Heart left ventricle (tissue), 16 donors: ENCODE data around the gene JAK2. TPM values are rescaled to one million over a fixed set of nuclear protein-coding genes. Genes with fewer than 3 reads are reported as not detected.

Experiments
- ATAC-seq, 4 donors: fragments of 200-7000 bp; cut with Tn5 transposase; one replicate each; pipeline ENCODE4 v1.9.1; 2020 to 2022; ENCODE audit warnings: moderate library complexity in 4 of 4, mild to moderate bottlenecking in 3 of 4, moderate number of reproducible peaks in 1 of 4
- DNase-seq, 5 donors: peaks; one replicate each; pipeline ENCODE4 v3.0.0-alpha.2; 2020
- H3K27ac ChIP-seq, 12 donors: fragments of 200-600 bp; sonication (generic) in 4 of 12; one replicate each; pipeline versions ENCODE4 v1.5.0 to v1.8.0; 2016 to 2022; ENCODE audit warnings: mild to moderate bottlenecking in 2 of 12
- H3K27me3 ChIP-seq, 9 donors: fragments of 200-600 bp; sonication (generic) in 2 of 9; one replicate each; pipeline versions ENCODE4 v1.5.1 to v1.8.0; 2016 to 2022; ENCODE audit warnings: mild to moderate bottlenecking in 3 of 9
- H3K36me3 ChIP-seq, 9 donors: fragments of 200-600 bp; sonication (generic) in 2 of 9; one replicate each; pipeline versions ENCODE4 v1.5.0 to v1.8.0; 2018 to 2022; ENCODE audit warnings: mild to moderate bottlenecking in 2 of 9
- H3K4me1 ChIP-seq, 12 donors: fragments of 200-600 bp; sonication (generic) in 4 of 12; one replicate each; pipeline versions ENCODE4 v1.5.0 to v1.8.0; 2016 to 2022; ENCODE audit warnings: mild to moderate bottlenecking in 3 of 12
- H3K4me3 ChIP-seq, 12 donors: fragments of 200-600 bp; sonication (generic) in 4 of 12; one replicate each; pipeline versions ENCODE4 v1.5.0 to v1.8.0; 2017 to 2022; ENCODE audit warnings: mild to moderate bottlenecking in 9 of 12, moderate library complexity in 4 of 12
- H3K9me3 ChIP-seq, 12 donors: fragments of 200-600 bp; sonication (generic) in 4 of 12; one replicate each; pipeline versions ENCODE4 v1.5.0 to v1.8.0; 2016 to 2022; ENCODE audit warnings: mild to moderate bottlenecking in 1 of 12
- CTCF ChIP-seq, 12 donors: fragments of 200-600 bp; sonication (generic) in 4 of 12; IDR thresholded peaks; one replicate each; pipeline versions ENCODE4 v1.5.0 to v1.8.0; 2018 to 2022; ENCODE audit warnings: antibody characterized with exemption in 12 of 12, mild to moderate bottlenecking in 5 of 12
- POLR2A ChIP-seq, 2 donors: fragments of 450-650 bp; IDR thresholded peaks; one replicate each; pipeline ENCODE4 v1.6.1; 2017; ENCODE audit warnings: antibody characterized with exemption in 2 of 2, mild to moderate bottlenecking in 2 of 2, moderate library complexity in 2 of 2
- WGBS, 4 donors: extraction: QIAGEN DNeasy Blood & Tissue Kit in 2 of 4; methylation state at CpG; one replicate each; pipeline versions ENCODE4 v1.1.5 to v1.1.7; 2013 to 2018; 5-methylcytosine and 5-hydroxymethylcytosine counted together
- intact Hi-C, 10 donors: fragments of 100-400 bp; cut with DNase I; formaldehyde crosslinking; loops; one replicate each; pipeline versions ENCODE4 v1.11.1 to v1.14.2; 2022
- polyA plus RNA-seq, 2 donors: library from polyadenylated mRNA; stranded (reverse); fragments of 200-250 nt; gene quantifications; one replicate each; pipeline ENCODE4 v1.2.3, GENCODE V29; 2013
- total RNA-seq, 9 donors: library from RNA; depleted of rRNA in 2 of 9; stranded (reverse); fragments of >200 nt in 2 of 9; fragmentation: NEBNext Ultra II Directional in 3 of 9; extraction: Animal tissue kit (Norgen Biotek cat#: 25700) in 3 of 9; gene quantifications; one replicate each; pipeline versions ENCODE4 v1.1.0 to v1.2.4, GENCODE V29; 2016 to 2023
- donor health status: ischemic (EF 13 %, LVEDD 7.1; RV severe dilation, severe dysfunction).
- donor health status: healthy with polysubstance abuse.
- donor health status: DM: no; HTN: yes; CAD: no.
- donor health status: DM: no; HTN: no; CAD: no.
- donor health status: ischemic (EF 25% LVEDD 6.9; RV normal size, moderate dysfunction).
- donor health status: ischemic (EF 25% LVEDD 5.7; RV mildly dilated, moderate dysfunction).
- donor health status: healthy.
- donor health status: DM: yes; HTN: yes; CAD: no.
- donor health status: ischemic (EF 35%, LVEDD 5.7; RV mildly dilated, moderate dysfunction).
- donor health status: nonischemic (EF 11% LVEDD 7.7; RV severe dilation, severe dysfunction).
- donor health status: DM: yes; HTN: yes; CAD: no.
- donor health status: PGD.
- donor health status: ischemic (EF 29% LVEDD 5.4; RV normal size, mild dysfunction).
- donor health status: nonischemic (EF 23%, LVEDD 6.1; RV moderate dilation, normal function).

JAK2 gene
- total and polyA plus RNA-seq, 11 donors = 4.3 to 62.9 (median 27.9) TPM

- 46 to 65% (median 59%) methylated on average over 1 of the region's 1 CpG for WGBS, 4 donors
- DNase-seq (no peak), ATAC-seq (no peak)
- Histone ChIP-seq H3K27me3 (no peaks in the 10 kb centered on the region), H3K4me1 (peaks cover 0 to 16% (median 0%) of the 10 kb centered on the region in 12 donors), H3K9me3 (no peaks in the 10 kb centered on the region), H3K36me3 (no peaks in the 10 kb centered on the region), H3K4me3 (no peak overlapping the region), H3K27ac (no peak overlapping the region)
- no peak for TF ChIP-seq POLR2A (IDR thresholded peaks at IDR 0.05)
- no peak for TF ChIP-seq CTCF (IDR thresholded peaks at IDR 0.05)
- intact Hi-C loops = loop anchor here in 1 of 10 donors (10.0 kb wide), 1 partner anchor 119 kb away; no protein-coding TSS in a partner anchor
These were observed 11.2 kb upstream of the JAK2 start for GRCh38 chr9:4973902-4974301.

GRCh38 chr9:4979239-4979638 lies 5.8 kb upstream of the JAK2 start:
- DNase-seq (no peak), ATAC-seq (peak in 1 of 4 donors; percentile 49)
- Histone ChIP-seq H3K27me3 (no peaks in the 10 kb centered on the region), H3K4me3 (no peak overlapping the region), H3K36me3 (no peaks in the 10 kb centered on the region), H3K4me1 (peaks cover 0 to 44% (median 6%) of the 10 kb centered on the region in 12 donors), H3K27ac (no peak overlapping the region), H3K9me3 (no peaks in the 10 kb centered on the region)
- WGBS, 4 donors = 85 to 90% (median 86%) methylated on average over 2 of the region's 2 CpGs
- intact Hi-C loops = loop anchor here in 1 of 10 donors (10.0 kb wide), 1 partner anchor 124 kb away; no protein-coding TSS in a partner anchor
- TF ChIP-seq POLR2A (IDR thresholded peaks at IDR 0.05) (no peak), CTCF (IDR thresholded peaks at IDR 0.05) (no peak)

- H3K4me1 ChIP-seq = peaks cover 0 to 44% (median 8%) of the 10 kb centered on the region in 12 donors
- H3K9me3 ChIP-seq = no peaks in the 10 kb centered on the region
- H3K27ac ChIP-seq = peak overlapping the region in 1 of 12 donors; percentile 39
- DNase-seq (no peak), ATAC-seq (no peak)
- no peaks in the 10 kb centered on the region for H3K36me3 ChIP-seq
- TF ChIP-seq CTCF (IDR thresholded peaks at IDR 0.05) = no peak
- no peak for TF ChIP-seq POLR2A (IDR thresholded peaks at IDR 0.05)
- WGBS, 4 donors = 82 to 88% (median 85%) methylated on average over 4 of the region's 4 CpGs
- intact Hi-C loops = loop anchor here in 9 of 10 donors (5.0 to 10.0 kb wide), 11 partner anchors 38 to 625 kb away; partner anchors contain the start of genes RCL1 (in 6 of the 9), CDC37L1 (in 1 of the 9) and PLGRKT (in 1 of the 9)
- H3K4me3 ChIP-seq = no peak overlapping the region
- no peaks in the 10 kb centered on the region for H3K27me3 ChIP-seq
These were observed 4.9 kb upstream of the JAK2 start for GRCh38 chr9:4980086-4980727.

- H3K36me3 ChIP-seq = no peaks in the 10 kb centered on the region
- no peaks in the 10 kb centered on the region for H3K9me3 ChIP-seq
- DNase-seq (no peak), ATAC-seq (no peak)
- 89 to 97% (median 94%) methylated on average over 2 of the region's 2 CpGs for WGBS, 4 donors
- TF ChIP-seq CTCF (IDR thresholded peaks at IDR 0.05) (no peak), POLR2A (IDR thresholded peaks at IDR 0.05) (no peak)
- no peaks in the 10 kb centered on the region for H3K27me3 ChIP-seq
- peaks cover 0 to 59% (median 21%) of the 10 kb centered on the region in 12 donors for H3K4me1 ChIP-seq
- H3K27ac ChIP-seq = peak overlapping the region in 1 of 12 donors; percentile 100
- H3K4me3 ChIP-seq = no peak overlapping the region
- intact Hi-C loops = loop anchor here in 9 of 10 donors (5.0 to 10.0 kb wide), 11 partner anchors 41 to 622 kb away; partner anchors contain the start of genes RCL1 (in 6 of the 9), CDC37L1 (in 1 of the 9) and PLGRKT (in 1 of the 9)
These were observed 2.2 kb upstream of the JAK2 start for GRCh38 chr9:4982721-4983482.
